ENCODE measurements around the gene MOCS2.
"Not testable (repeated sequence)": the region's sequence is repeated elsewhere in the genome, so short reads cannot be mapped to it uniquely, and the experiment has no call there.

Gene MOCS2, protein sequence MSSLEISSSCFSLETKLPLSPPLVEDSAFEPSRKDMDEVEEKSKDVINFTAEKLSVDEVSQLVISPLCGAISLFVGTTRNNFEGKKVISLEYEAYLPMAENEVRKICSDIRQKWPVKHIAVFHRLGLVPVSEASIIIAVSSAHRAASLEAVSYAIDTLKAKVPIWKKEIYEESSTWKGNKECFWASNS

DNA sequence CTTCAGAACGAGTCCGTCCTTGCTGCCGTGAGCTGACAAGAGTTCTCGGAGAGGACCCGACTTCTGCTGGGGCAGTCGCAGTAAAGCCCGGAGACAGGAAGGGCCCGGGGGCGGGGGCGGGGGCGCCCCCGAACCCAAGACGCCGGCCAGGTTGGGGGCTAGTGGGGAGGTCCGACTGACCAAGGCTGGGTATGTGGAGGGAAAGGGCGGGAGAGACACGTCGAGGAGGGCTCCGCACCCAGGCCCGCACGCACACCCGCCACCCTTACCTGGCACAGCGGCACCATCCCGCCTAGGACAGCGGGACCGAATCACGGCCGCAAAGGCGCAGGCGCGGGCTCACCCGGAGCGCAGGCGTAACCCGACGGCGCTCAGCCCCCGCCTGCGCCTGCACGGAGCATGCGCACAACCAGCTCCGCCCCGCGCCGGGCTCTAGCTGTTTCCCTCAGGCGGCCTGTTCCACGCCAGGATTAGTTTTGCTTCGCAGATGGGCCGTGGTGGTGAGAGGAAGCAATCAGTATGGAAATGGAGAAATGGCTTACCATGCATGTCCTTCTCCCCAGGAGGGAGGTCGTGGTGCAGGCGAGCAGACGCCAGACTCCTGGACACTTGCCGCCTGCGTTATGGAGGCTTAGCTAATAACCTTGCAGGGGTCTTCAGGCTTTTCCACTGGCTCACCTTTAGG is at the start of gene MOCS2:
Gene MOCS2 (minus strand): TSS at position 315 of the 685 bp plus-strand sequence. CDS start 2,583 bp downstream, outside the sequence.
- peak; percentile 65 for DNase-seq (ENCODE audit: low read depth, low spot score)

DNA sequence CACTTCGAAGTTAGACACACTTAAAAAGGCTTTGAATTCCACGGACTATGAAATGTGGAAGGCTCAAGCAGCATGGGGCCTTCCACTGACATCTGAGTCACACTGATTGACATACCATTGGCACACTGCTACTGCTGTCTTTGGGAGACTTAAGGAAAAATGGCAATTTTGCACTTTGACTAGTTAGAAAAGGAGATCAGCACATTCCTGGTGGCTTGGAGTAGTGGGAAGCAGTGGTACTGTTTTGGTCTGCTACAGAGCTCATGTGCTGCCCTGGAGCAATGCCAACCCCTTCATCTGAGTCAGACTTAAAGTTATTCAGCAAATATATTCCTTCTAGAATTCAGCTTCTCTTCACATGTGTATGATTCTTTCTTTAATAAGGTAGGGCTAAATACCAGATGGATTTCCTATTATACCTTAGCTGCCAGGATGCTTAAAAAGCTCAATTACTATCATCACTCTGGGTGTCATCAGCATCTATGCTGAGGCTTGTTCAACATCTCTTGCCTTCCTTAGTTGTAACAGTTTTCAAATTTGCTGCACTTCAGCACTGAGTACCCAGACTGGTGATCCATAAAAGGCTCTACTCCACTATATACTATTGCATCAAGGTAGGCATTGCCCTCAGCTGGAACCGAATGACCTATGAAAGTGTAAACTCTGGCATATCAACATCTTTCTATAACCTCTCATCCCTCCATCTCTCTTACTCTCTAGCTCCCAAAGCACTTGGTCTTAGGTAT is 42.3 kb upstream of the MOCS2 start:
- DNase-seq (ENCODE audit: low read depth, low spot score): peak; percentile 82

DNA sequence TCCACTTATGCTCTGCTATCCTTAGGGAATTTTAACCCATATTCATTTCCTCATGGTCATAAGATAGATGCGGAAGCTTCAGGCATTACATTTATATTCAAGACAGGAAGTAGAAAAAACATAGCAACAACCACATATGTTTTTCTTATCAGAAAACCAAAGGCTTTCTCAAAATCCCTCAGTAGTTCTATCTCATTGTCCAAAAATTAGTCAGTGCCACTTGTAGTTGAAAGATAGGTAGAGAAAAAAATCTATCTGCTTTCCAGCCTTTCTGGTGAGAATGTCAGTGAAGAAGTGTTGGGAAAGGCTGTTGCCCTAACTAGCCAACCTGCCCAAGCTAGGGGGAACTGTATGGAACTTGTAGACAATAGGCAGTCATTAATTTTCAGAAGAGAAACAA is 23.5 kb upstream of the MOCS2 start:
- no peak for DNase-seq (ENCODE audit: low read depth, low spot score)

DNA sequence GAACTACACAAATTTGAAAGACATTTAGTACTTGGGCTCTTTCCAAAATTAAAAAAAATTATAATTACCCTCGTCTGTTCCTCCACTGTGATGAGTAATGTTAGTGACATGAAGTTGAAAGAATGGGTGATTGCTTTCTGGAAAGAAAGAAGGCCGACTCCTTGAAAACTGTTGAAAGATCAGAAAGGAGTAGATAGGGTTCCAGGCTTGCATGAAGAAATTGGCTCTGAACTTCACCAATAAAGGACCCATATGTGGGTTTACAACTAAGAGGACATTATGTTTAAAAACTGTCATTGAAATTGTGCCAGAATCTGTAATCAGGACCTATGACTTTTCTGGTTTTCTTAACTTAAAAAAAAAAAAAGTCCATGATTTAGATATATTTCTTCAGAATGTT is 20.7 kb upstream of the MOCS2 start:
- no peak for DNase-seq (ENCODE audit: low read depth, low spot score)

DNA sequence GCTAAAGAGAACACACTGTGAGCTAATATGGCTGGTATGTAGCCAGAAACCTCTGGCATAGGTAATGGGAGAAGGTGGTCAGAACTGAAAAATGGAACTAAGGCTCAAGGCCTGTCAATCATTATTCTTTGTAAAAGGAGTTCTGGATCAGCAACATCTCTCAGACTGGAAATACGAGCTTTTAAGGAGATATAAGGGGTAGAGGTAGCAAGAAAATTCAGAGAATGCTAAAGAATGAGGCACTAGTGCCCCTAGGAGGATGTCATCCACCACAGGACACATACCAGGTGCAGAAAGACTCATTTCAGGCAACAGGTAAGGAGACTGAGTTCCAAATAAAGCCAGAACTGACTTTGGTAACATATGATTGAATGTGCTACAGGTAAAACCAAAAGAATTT is 18.9 kb upstream of the MOCS2 start:
- DNase-seq (ENCODE audit: low read depth, low spot score): no peak

DNA sequence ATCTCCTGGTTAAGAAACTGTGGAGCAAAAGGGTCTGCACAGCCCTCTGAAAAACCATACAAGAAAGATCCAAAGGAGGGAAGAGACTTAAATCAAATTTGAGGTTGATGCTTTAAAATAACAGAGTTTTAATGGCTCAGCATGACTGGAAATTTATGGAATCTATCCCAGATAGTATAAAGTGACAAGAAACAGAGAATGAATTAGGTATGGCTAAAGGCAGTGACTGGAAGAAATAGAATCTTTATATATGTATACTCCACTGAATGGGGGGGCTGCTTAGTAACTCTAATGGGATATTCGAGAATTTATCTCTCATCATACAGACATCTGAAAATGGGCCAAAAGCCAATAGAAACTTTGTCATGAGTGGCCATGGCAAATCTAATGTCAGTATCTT is 17.6 kb upstream of the MOCS2 start:
- no peak for DNase-seq (ENCODE audit: low read depth, low spot score)

DNA sequence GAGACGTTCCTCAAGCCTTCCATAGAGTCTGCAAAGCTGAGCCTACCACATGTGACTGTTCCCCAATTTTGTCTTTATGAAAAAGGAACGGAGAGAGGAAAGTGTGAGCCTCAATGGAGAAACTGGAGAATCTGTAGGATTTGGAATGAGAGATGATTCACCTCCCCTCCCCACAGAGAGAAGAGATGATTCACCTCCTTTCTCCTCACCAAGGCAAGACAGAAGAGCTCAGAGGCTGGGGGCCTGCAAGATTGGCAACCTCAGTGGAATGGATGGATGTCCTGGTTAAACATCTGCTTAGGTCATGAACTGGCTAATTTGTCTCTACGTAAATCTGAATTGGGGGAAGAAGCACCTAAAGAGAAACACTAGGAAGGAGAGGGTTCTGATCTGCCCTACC is 17.0 kb upstream of the MOCS2 start:
- DNase-seq (ENCODE audit: low read depth, low spot score): no peak

DNA sequence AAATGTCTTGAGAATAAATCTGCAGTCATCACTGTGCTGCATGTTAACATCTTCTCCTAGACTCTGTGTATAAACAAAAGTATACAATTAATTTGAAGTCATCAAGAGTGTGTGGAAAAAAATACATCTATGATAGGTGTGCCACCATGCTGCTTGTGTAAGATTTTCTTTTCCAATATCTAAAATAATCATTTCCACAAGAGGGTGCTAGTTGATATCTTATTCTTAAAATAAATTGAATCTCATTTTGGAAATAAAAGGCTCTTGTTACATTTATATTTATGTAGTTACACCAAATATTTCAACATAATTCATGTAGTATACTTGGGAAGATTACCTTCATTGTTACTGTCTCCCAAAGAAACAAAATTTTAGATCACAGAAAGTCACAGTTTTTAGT is 14.1 kb upstream of the MOCS2 start:
- no peak for DNase-seq (ENCODE audit: low read depth, low spot score)

DNA sequence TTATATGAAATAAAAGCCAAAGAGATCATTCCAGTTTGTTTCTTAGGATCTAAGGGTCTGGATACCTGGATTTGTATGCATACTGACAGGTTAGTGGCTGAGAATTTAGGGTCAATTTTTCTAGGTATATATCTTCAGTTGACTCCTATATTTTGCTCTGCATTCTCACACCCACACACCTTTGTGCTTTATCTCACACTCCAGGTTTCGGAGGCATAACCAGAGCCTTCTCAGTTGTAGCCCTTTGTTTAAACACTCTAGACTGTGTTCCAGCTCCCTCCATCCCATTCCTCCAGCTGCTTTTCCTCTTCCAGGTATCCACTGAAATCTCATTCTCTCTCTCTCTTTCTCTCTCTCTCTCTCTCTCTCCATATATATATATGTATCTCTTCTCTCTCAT is 10.6 kb upstream of the MOCS2 start:
- no peak for DNase-seq (ENCODE audit: low read depth, low spot score)

DNA sequence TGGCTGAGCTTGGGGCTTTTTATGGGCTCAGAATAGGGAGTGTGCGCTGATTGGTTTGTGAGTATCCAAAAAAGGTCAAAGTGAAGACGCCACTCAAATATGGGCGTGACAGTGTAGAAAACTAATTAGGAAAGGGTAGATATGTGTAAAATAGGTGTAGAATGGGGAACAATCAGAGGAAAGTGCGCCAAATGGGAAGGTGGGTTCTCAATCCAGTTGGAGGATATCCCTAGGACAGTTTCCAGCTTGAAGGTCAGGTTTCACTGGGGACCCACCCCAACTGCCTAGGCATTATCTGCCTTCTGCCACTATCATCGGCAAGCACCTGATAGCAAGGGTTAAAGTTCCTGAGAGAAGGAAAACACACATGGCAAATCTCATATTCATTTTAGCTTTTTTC is 9.3 kb upstream of the MOCS2 start:
- no peak for DNase-seq (ENCODE audit: low read depth, low spot score)

DNA sequence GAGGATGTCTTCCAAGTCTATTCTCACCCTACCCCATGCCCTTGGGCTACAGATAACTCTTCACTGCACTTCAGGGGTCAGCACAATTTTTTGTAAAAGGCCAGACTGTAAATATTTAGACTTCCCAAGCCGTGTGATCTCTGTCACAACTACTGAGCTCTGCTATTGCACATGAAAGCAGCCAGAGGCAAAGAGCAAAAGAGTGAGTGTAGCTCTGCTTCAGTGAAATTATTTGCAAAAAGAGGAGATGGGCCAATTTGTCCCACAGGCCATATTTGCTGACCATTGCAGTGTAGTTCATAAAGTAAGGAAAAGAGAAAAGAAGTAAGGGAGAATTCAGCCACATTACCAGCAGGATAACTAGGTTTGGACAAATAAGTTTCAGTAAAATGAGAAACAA is 7.0 kb upstream of the MOCS2 start:
- no peak for DNase-seq (ENCODE audit: low read depth, low spot score)

DNA sequence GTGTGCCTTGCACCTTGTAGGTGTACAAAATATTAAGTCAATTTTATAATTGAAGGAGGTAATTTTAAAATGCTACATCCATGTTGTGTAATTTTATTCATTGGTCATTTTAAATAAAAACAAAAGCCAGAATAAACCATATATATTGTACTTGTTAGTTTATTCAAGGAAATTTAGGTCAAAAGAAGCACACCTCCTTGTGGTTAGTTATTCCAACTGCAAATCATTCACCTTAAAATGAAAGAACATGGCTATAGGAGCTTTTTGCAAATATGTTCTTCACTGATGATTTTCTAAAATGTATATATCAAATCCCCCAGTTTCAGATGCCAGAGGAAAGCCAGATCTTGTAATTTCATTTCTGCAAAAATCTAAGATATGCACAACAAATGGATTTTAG is 5.4 kb upstream of the MOCS2 start:
- no peak for DNase-seq (ENCODE audit: low read depth, low spot score)

DNA sequence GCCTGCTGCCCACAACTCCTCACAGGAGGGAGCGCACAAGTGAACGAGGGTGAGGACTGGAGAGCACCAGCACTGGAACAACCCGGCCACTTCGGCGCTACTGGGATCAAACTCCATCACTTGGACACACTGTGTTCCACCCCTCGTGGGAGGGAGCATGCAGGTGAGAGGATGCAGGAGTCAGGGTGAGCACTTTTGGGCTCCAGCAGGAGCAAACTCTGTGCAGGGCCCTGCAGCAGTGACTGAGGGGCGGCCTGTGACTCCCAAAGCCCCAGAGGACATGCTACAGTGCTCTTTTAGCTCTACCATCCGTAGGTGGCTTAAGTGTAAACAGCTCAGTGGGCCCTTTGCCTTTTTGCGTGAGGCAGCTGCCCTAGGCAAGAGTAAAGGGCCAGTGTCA is 4.4 kb upstream of the MOCS2 start:
- no peak for DNase-seq (ENCODE audit: low read depth, low spot score)

DNA sequence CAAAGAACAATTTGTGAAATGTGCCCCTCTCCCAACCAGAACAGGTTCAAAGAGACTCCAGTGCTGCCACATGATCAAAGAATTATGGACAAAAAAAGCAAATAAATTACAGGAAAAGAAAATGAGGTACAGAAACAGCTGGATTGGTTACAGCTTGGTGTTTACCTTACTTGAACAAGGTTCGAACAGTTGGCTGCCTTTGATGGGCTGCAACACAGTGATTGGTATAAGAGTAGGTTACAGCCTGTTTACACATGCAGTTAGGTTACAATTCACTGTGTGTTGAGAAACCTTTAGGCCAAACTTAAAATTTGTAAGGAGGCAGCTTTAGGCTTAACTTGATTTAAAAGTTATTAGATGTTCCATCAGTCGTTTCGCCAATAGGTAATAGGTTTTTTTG is 3.4 kb upstream of the MOCS2 start:
- DNase-seq (ENCODE audit: low read depth, low spot score): no peak

DNA sequence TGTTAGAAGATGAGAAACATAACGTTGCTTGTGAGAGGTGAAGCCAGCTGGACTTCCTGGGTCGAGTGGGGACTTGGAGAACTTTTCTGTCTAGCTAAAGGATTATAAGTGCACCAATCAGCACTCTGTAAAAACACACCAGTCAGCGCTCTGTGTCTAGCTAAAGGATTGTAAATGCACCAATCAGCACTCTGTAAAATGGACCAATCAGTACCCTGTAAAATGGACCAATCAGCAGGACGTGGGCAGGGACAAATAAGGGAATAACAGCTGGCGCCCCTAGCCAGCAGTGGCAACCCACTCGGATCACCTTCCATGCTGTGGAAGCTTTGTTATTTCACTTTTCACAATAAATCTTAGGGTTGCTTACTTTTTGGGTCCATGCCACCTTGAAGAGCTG is 2.8 kb upstream of the MOCS2 start:
- not testable (repeated sequence) for DNase-seq (ENCODE audit: low read depth, low spot score)

DNA sequence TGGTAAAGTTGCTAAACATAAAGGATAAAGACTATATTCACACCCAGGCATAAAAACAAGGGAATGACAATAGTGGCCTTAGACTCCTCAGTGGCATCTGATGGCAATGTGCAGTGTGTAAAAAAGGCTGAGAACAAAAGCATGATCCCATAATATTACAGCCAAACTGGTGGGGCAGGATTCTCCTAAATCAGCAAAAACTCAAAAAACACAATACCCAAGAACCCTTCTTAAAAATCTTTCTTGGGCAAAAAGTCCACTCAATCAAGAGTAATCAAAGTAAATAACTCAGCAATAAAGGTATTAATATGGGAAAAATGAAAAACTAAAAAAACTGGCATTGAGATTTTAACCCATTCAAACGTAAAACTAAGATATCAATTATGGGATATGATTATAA is 1.6 kb upstream of the MOCS2 start:
- no peak for DNase-seq (ENCODE audit: low read depth, low spot score)

DNA sequence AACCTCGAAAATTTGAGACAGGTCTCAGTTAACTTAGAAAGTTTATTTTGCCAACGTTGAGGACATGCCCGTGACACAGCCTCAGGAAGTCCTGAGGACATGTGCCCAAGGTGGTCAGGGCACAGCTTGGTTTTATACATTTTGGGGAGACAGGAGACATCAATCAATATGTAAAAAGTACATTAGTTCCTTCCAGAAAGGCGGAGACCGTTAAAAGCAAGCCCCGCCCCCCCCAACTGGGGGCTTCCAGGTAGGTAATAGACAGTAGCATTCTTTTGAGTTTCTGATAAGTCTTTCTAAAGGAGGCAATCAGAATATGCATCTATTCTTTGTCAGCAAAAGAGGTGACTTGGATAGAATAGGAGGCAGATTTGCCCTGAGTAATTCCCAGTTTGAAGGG is 599 bp upstream of the MOCS2 start:
- no peak for DNase-seq (ENCODE audit: low read depth, low spot score)

DNA sequence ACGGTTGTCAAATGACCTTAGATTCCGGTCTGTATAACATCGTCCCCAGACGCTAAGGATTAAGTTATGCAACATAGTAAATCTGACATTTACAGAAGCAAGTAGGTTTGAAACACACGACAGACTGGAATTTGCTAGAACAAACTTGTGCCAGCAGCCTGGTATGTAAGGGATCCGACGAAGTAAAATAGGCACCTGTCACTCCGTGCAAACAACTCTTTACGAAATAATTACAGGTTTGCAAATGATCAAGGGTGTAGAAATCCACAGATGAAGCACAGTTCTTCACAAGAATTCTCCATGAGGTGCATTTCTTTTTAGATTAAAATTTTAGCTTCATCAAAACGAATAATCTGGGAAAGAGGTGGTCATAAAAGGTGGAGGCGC is 508 bp downstream of the MOCS2 start:
- no peak for DNase-seq (ENCODE audit: low read depth, low spot score)

DNA sequence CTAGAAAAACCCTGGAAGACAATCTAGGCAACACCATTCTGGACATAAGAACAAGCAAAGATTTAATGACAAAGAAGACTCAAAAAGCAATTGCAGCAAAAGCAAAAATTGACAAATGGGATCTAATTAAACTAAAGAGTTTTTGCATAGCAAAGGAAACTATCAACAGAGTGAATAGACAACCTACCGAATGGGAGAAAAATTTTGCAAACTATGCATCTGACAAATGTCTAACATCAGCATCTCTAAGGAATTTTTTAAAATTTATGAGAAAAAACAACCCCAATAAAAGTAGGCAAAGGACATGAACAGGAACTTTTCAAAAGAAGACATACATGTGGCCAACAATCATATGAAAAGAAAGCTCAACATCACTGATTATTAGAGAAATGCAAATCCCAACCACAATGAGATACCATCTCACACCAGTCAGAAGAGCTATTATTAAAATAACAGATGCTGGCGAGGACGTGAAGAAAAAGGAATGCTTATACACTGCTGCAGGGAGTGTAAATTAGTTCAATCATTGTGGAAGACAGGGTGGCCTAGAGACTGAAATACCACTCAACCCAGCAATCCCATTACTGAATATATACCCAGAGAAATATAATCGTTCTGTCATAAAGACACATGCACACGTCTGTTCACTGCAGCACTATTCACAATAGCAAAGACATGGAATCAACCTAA is 3.8 kb downstream of the MOCS2 start:
- no peak for DNase-seq (ENCODE audit: low read depth, low spot score)

DNA sequence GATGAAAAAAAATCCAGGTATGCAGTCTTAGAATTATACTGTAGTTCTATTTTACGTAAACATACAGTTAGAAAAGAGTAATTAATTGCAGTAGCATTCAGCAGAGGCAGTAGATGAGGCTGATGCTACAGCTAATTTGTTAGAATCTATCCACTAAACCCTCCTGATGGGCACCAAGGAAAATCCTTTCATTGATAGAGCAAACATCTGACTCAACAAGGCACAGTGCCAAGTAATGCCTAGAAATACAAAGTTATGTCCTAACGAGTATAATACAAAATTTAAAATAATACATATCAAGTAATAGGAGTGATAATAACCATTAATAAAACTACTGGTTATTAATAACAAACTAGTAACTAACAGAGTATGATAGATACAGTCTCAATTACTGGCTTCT is 9.0 kb downstream of the MOCS2 start:
- no peak for DNase-seq (ENCODE audit: low read depth, low spot score)

DNA sequence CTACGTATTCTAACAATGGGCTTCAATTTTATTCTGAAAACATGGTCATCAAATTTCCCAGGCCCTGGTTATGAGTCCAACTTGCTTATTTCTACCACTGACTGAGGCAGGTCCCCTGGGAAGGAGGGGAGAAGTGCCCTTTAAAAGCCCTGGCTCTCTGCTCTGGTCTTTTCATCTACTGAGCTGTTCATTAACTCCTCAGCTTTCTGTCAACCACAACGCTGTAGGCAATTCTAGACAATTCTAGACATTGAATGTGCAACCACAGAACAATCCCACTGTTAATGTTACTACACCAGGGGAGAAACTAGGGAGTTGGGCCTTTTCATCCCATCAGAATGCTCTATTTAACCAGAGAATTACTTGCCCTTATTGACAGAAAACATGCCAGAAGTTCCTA is 10.0 kb downstream of the MOCS2 start:
- DNase-seq (ENCODE audit: low read depth, low spot score): no peak

DNA sequence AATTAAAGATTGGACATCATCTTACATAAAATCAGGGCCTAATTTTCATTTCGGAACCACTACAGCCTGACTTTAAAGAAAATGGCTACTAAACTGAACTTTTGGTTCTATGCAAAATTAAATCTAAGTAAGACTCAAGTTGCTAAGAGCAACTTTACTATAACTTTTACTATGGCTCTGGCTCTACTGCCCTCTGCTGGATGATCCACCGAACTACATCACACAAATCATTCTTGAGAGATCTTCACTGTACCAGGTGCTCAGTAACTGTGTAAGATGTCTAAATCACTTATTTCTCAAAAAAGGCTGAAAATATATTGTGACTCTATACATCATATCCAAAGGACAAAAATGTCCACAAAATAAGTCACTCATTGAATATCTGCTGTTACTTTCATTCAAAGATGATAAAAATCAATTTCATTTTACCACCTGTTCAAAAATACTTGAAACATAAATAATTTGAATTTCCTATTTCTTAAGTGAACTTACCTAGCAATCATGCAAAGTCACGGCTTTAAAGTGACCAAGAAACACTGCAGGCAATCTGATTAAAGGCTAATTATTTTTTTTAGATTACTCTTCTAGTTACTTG is 13.5 kb downstream of the MOCS2 start:
- peak; percentile 62 for DNase-seq (ENCODE audit: low read depth, low spot score)
